GM12864 (cell line): ENCODE results near the gene CGREF1.

Experiments
- DNase-seq: peaks from one replicate; pipeline ENCODE4 v3.0.0-alpha.2; 2011; ENCODE audit warnings: low read depth
- H3K4me3 ChIP-seq: 2 replicates; pipeline ENCODE4 v1.5.1; 2011; ENCODE audit warnings: mild to moderate bottlenecking, low read depth, low read length, control low read depth
- TF ChIP-seq, protein P1 (sequence below): IDR thresholded peaks from 2 replicates; pipeline ENCODE4 v1.5.1; 2011; ENCODE audit warnings: low read depth, mild to moderate bottlenecking, moderate library complexity, low read length, control low read depth, inconsistent platforms; ENCODE audit errors: missing control alignments

The CGREF1 gene

DNA sequence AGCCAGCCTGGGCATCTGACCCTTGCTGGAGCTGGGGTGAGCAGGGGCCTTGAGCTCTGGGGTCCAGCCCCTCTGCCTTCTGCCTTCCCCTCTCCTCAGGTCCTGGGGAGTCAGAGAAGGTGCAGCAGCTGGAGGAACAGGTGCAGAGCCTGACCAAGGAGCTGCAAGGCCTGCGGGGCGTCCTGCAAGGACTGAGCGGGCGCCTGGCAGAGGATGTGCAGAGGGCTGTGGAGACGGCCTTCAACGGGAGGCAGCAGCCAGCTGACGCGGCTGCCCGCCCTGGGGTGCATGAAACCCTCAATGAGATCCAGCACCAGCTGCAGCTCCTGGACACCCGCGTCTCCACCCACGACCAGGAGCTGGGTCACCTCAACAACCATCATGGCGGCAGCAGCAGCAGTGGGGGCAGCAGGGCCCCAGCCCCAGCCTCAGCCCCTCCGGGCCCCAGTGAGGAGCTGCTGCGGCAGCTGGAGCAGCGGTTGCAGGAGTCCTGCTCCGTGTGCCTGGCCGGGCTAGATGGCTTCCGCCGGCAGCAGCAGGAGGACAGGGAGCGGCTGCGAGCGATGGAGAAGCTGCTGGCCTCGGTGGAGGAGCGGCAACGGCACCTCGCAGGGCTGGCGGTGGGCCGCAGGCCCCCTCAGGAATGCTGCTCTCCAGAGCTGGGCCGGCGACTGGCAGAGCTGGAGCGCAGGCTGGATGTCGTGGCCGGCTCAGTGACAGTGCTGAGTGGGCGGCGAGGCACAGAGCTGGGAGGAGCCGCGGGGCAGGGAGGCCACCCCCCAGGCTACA lies 36.8 kb downstream of the CGREF1 start:
- TF ChIP-seq, protein P1, sequence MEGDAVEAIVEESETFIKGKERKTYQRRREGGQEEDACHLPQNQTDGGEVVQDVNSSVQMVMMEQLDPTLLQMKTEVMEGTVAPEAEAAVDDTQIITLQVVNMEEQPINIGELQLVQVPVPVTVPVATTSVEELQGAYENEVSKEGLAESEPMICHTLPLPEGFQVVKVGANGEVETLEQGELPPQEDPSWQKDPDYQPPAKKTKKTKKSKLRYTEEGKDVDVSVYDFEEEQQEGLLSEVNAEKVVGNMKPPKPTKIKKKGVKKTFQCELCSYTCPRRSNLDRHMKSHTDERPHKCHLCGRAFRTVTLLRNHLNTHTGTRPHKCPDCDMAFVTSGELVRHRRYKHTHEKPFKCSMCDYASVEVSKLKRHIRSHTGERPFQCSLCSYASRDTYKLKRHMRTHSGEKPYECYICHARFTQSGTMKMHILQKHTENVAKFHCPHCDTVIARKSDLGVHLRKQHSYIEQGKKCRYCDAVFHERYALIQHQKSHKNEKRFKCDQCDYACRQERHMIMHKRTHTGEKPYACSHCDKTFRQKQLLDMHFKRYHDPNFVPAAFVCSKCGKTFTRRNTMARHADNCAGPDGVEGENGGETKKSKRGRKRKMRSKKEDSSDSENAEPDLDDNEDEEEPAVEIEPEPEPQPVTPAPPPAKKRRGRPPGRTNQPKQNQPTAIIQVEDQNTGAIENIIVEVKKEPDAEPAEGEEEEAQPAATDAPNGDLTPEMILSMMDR = no peak
- no peak for DNase-seq
- no peak overlapping the region for H3K4me3 ChIP-seq

DNA sequence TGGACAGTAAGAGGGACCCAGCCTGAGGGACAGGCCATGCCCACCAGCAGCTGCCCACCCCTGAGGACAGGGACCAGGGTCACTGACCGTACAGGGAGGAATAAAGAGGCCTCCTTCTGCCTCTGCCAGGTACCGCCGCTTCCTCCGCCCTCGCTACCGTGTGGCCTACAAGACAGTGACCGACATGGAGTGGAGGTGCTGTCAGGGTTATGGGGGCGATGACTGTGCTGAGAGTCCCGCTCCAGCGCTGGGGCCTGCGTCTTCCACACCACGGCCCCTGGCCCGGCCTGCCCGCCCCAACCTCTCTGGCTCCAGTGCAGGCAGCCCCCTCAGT lies 38.4 kb downstream of the CGREF1 start:
- TF ChIP-seq, protein P1 = no peak
- H3K4me3 ChIP-seq = no peak overlapping the region
- DNase-seq = no peak

DNA sequence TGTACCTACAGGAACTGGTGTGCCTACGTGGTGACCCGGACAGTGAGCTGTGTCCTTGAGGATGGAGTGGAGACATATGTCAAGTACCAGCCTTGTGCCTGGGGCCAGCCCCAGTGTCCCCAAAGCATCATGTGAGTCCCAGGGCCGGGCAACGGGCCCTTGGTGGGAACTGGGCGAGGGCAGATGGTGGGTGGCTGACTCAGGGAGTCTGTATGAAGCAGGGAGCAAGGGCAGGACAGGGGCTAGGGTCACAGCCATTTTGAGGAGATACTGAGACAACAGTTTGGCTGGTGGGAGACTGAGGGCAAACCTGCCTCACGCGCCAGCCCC lies 38.8 kb downstream of the CGREF1 start:
- TF ChIP-seq, protein P1 = no peak
- H3K4me3 ChIP-seq = no peak overlapping the region
- no peak for DNase-seq

DNA sequence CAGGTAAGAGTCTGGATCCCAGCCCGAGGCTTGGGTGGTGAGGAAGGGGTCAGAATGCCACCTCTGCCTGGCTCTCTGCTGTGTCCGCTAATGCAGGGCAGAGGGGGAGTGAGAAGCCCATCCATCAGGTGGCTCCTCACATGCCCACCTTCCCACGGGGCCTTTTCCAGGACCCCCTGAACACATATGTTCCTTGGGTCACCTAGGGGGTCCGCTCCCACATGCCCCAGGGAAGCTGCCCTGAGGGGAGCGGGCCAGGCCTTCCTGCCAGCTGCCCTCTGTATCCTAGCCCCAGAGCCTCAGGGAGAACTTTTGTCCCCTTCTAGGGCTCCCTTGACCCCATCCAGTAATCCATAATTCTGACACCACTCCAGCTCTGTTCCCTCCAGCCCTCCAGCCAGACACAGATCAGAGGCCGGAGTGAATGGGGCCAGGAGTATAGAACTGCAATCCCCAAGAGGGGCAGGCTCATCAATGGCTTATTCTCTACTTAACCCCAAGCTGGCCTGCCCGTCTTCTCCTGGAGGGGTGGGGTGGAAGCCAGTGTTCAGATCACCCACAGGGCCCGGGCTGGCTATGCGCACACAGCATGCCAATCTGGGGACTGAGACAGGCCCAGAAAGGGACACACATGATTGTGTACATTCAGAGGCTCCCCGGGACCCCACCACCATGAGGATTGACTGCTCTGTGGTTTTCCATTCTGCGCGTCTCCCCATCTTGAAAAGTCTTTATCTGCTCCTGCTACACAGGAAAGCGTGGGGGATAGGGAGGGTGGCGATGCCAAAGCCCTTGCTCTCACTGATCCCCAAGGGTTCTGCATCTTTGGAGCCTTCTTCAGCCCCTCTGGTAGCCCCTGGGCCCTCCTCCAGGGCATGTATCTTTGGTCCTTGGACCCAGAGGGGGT lies 39.4 kb downstream of the CGREF1 start:
- no peak for DNase-seq
- TF ChIP-seq, protein P1 = no peak
- H3K4me3 ChIP-seq = no peak overlapping the region

DNA sequence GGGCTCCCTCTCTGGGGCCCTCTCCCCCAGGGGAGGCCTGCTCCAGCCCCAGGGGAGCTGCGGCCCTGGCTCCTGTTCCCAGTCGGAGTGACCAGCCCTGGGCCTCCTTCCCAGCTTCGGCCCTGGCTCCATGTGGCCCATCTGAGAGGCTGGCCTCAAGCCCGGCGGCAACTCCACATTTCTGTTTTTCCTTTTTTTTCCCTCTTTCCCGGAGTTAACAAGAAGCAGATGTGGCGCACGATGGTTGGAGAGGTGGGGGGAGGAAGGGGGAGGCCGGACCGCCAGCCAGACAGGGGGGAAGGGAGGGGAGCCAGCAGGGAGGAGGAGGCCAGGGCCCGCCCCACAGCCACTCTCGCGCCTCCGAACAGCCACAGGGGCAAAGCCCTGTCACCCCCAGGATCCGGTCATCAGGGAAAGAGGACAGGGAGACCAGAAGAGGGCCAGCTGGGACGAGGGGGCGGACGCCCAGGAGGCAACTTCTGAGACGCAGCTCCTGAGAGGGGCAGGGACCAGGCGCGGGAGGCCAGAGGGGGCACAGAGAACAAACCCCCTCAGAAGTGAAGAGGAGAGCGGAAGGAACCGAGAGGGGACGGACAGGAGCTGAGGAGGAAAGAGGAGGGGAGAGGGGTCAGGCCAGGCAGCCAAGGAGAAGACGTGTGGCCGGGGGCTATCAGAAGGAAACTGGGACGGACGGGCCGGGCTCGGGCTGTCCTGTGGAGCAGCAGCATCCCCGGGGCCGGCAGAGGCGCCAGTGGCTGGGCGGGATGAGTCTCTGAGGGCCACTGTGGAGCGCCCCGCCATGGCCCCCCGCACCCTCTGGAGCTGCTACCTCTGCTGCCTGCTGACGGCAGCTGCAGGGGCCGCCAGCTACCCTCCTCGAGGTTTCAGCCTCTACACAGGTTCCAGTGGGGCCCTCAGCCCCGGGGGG lies 40.4 kb downstream of the CGREF1 start, which contains the start of gene EMILIN1:
Gene EMILIN1, plus strand, starts transcription at position 349 of the 928 bp plus-strand sequence. Its CDS starts 451 bp downstream, at position 800.
- no peak within 1 kb of the TSS for H3K4me3 ChIP-seq

DNA sequence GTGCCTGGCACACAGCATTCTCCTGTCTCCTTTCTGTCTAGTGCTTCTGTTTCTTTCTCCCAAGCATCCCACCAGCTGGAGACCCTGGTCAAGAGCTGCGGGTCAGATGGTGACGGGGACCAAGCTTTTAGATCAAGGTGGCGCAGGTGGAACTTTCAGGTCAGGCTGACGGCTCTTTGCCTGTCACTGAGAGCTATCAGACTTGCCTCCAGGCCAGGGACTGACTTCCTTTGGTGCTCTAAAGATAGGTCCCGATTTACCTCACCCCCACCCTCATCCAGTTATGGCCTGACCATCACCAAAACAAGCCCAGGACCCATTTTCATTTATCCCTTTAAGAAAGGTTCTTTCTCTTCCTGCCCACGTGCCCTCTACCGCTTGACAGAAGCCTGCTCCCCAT lies 41.7 kb downstream of the CGREF1 start:
- no peak for DNase-seq
- H3K4me3 ChIP-seq = no peak overlapping the region
- TF ChIP-seq, protein P1 = no peak

More for the DNA sequence above, 40.4 kb downstream of the CGREF1 start, which contains the start of gene EMILIN1:
- DNase-seq = no peak
- TF ChIP-seq, protein P1 = no peak
